Subcutaneous adipose tissue (tissue), 4 donors: ENCODE results near the gene ANXA7. TPM values are rescaled to one million over a fixed set of nuclear protein-coding genes. Genes with fewer than 3 reads are reported as not detected.

ENCODE experiments used
- total RNA-seq, 4 donors: library from RNA; depleted of rRNA; stranded (reverse); fragments of >200 nt; gene quantifications; one replicate each; pipeline ENCODE4 v1.1.0, GENCODE V29; 2016
- TF ChIP-seq, protein P1 (sequence below): fragments of 450-650 bp; IDR thresholded peaks from one replicate; pipeline ENCODE4 v1.5.1; 2016; ENCODE audit warnings: low read depth, mild to moderate bottlenecking, control low read depth, antibody characterized with exemption, moderate library complexity

Gene ANXA7
- total RNA-seq, 4 donors from 2014 or later: 106 to 145 (median 114) TPM

DNA sequence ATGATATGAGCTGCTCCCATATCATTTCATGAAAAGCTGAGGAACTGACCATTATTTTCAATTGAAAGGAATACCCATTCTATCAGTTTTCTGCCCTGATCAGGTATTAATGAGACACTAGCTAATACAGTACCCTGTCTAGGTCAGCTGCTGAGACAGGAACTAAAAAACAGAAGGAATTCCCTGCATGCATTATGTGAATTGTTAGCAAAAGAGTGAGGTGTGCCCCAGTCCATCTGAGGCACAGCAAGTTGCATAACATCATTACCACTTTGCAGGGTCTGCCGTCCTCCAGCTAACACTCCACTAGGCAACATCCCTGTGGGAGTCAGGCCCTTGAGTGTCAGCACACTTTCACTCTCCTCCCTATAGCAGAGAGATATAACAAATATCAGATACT is 30.6 kb upstream of the ANXA7 start:
- TF ChIP-seq, protein P1, sequence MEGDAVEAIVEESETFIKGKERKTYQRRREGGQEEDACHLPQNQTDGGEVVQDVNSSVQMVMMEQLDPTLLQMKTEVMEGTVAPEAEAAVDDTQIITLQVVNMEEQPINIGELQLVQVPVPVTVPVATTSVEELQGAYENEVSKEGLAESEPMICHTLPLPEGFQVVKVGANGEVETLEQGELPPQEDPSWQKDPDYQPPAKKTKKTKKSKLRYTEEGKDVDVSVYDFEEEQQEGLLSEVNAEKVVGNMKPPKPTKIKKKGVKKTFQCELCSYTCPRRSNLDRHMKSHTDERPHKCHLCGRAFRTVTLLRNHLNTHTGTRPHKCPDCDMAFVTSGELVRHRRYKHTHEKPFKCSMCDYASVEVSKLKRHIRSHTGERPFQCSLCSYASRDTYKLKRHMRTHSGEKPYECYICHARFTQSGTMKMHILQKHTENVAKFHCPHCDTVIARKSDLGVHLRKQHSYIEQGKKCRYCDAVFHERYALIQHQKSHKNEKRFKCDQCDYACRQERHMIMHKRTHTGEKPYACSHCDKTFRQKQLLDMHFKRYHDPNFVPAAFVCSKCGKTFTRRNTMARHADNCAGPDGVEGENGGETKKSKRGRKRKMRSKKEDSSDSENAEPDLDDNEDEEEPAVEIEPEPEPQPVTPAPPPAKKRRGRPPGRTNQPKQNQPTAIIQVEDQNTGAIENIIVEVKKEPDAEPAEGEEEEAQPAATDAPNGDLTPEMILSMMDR: no peak

DNA sequence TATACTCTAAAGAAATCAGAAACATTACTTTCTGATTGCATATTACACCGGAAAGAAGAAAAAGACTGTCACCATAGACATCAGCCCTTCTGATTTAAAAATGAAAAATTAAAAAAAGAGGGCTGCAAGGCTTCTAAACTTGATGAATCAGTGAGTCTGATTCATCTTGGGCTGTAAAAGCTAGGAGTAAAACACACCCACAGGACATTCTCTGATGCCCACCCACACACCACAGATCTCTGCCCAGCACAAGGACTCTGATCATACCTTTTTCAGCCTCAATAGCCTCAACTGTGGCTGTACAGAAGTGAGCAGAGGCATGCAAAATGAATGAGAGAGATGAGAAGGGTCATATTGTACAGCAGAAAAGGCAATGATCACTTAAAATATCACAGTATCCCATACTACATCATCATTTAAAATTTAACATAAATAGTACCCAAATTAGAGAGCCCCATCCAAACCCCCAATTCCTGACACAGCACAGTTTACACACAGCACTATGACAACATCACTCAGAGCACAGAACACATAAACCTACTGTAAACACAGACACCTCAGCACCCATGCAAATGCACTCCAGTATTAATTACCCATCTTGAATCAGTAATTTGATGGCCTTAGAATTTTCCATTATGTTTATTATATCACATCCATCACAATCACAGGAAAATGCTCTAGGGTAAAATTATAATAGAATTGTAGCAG is 25.9 kb upstream of the ANXA7 start:
- TF ChIP-seq, protein P1: no peak

DNA sequence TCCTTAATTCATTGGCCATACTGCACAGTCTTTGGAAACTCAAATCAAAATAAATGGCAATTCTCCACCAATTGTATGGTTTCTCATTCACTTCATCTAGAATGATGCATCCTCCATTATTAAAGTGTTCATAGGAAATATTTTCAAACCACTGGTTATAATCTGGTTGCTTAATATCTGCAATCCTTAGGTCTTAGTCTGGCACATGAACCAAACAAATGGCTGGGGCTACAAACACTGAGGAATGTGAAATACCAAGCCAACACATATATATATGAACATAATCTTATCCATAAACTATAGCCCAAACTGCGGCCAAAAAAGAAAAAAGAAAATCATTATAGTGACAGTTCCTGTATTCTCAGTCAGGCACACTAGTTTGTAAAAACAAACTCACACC is 25.2 kb upstream of the ANXA7 start:
- TF ChIP-seq, protein P1: no peak

DNA sequence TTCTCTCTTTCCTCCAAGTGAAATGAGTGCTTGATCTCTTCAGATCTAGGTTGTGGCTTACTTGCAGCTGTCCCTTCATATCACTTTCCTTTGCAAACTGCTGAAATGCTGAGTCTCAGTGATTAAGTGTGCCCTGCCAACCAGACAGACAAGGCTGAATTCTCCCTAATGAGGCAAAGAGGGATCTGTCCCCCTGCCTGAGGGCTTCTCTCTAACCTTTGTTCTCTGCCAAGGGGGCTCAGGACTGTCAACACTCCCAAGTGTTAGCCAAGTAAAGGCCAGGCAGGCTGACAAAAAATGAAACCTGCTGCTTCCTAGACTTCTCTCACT is 19.6 kb upstream of the ANXA7 start, which contains the start of gene MSS51:
Gene MSS51, minus strand, starts transcription at position 24 of the 330 bp plus-strand sequence. CDS start 5,277 bp downstream, outside the sequence.
- TF ChIP-seq, protein P1: no peak

DNA sequence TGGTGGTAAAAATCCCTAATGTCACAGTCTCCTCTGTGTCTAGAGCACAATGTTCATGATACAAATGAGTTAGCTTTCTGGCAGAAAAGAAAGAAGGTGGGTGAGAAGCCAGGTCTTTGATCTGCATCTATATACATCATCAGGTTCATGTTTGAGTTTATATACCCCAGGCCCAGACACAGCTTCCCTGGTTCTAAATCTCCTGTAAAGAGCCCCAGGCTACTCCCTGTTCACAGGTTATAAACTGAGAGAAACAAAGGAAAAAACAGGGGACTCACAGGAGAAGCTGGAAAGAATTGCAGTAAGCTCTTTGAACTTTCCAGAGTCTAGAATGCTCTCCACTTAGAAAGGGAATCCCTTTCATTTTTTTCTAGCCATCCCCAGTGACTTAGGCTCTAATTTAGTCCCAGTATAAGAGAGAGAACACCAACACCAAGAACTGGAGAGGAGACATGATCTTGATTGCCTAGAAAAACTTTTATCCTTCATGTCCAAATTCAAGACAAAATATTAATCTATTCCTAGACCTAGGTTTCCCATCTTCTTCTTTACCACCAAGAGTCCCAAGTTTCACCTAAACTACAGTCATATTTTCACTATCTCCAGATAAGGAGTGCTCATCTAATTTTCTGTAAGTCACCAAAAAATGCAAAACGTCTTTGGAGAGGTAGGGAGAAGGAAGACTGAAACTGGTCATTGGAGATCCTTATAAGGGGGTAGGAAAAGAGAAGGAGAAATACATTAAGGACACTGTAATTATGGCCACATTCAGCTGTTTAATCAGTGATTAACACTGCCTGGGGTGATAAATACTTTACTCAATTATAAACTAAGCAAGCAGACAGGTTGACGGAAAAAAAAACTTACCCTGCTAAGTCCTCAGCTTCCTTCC is 19.0 kb upstream of the ANXA7 start:
- TF ChIP-seq, protein P1: no peak

DNA sequence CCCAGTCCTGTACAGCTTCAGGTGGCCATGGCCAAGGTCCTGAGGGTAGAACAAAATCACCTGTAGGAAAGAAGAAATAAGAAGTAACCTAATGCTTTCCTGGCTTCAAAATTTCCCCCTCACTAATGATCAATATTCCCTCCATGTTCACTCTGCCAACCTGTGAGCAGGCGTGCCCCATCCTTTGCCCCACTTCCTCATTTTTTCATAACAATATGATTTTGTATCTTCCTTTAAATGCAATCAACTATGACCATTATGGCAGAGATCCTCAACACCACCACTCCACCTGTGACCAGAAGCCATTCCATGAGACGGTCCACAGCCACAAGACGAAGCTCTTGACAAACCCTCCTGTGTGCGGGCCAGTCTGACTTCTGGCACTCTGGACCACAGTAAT is 12.5 kb upstream of the ANXA7 start:
- TF ChIP-seq, protein P1: no peak

DNA sequence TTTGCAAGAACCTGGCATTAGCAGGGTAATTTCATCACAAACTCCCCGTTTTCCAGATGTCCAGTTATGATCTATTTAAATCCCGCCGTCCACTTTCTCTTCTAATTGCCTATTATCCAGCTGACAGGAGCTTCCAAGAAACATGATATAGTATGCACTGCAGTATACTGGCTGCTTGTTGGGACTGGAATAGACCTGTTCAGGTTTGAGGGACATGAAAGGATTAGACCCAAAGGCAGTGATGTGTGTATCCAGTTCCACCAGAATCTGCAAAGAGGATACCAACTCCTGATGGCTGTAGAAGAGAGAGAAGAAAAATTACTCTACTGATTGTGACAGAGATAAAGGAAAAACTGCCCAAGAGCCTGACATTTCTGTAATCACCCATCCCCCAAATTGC is 10.6 kb upstream of the ANXA7 start:
- TF ChIP-seq, protein P1: no peak
